Kidney epithelial cell (primary cell): ENCODE measurements around the gene CDK6. TPM values are rescaled to one million over a fixed set of nuclear protein-coding genes. Genes with fewer than 3 reads are reported as not detected.
"Not testable (repeated sequence)": the region's sequence is repeated elsewhere in the genome, so short reads cannot be mapped to it uniquely, and the experiment has no call there.

Experiments
- DNase-seq: peaks from one replicate; pipeline ENCODE4 v3.0.0-alpha.2; 2010; ENCODE audit warnings: low read depth
- H3K27me3 ChIP-seq: 2 replicates; pipeline ENCODE4 v1.6.0; 2011; ENCODE audit warnings: low read length; ENCODE audit not compliant: control insufficient read depth, insufficient read depth
- H3K36me3 ChIP-seq: 2 replicates; pipeline ENCODE4 v1.5.1; 2011; ENCODE audit warnings: low read length; ENCODE audit not compliant: control insufficient read depth, insufficient read depth
- H3K4me3 ChIP-seq: 2 replicates; pipeline ENCODE4 v1.5.1; 2011; ENCODE audit warnings: low read depth, mild to moderate bottlenecking, control low read depth, low read length
- total RNA-seq: library from RNA; depleted of rRNA; stranded (reverse); fragments of >200 nt; gene quantifications from 2 replicates; pipeline ENCODE4 v1.2.3, GENCODE V29; 2015
- TF ChIP-seq, protein P1 (sequence below): IDR thresholded peaks from 2 replicates; pipeline ENCODE4 v1.5.1; 2011; ENCODE audit warnings: mild to moderate bottlenecking, moderate library complexity, low read length, control low read depth, inconsistent platforms; ENCODE audit not compliant: insufficient read depth, poor library complexity, severe bottlenecking

Gene CDK6
- total RNA-seq, 1 donor from 2014 or later: 91.0 TPM

DNA sequence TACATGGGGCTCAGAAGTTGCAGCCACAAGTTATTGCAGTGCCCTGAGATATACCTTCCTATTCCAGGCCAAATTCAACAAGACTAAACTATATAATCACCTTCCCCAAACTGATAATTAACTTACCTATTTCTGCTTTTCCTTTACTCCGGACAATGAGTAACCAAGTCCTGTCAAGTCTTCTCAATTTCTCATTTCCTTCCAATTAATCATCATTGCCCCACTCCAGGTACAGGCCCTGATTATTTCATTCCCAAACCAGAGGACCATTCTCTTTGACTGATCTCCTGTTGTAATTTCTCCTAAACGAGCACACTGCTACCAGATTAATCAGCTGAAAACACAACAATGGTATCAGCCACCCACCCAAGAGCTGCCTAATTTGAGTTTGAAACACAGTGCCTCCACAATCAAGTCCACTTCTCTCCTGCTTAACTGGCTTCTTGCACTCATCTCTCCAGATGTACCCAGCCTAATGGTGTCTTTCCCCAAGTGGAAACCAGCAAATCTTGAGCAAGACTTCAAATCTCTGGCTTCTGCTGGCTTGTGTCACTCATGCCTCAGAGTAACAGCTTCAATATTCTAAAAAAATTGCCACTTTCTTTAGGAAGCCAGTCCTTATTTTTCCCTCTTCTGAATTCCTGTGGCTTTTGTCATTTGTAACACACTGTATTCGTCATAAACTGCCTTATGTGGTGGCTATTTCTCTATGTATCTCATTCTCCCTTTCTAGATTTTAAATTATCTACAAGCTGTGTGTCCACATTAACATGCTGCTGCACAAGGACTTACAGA is 89.1 kb downstream of the CDK6 start:
- no peak overlapping the region for H3K4me3 ChIP-seq
- TF ChIP-seq, protein P1, sequence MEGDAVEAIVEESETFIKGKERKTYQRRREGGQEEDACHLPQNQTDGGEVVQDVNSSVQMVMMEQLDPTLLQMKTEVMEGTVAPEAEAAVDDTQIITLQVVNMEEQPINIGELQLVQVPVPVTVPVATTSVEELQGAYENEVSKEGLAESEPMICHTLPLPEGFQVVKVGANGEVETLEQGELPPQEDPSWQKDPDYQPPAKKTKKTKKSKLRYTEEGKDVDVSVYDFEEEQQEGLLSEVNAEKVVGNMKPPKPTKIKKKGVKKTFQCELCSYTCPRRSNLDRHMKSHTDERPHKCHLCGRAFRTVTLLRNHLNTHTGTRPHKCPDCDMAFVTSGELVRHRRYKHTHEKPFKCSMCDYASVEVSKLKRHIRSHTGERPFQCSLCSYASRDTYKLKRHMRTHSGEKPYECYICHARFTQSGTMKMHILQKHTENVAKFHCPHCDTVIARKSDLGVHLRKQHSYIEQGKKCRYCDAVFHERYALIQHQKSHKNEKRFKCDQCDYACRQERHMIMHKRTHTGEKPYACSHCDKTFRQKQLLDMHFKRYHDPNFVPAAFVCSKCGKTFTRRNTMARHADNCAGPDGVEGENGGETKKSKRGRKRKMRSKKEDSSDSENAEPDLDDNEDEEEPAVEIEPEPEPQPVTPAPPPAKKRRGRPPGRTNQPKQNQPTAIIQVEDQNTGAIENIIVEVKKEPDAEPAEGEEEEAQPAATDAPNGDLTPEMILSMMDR: no peak
- DNase-seq: no peak
- H3K27me3 ChIP-seq: no peaks in the 10 kb centered on the region
- no peaks in the 10 kb centered on the region for H3K36me3 ChIP-seq

DNA sequence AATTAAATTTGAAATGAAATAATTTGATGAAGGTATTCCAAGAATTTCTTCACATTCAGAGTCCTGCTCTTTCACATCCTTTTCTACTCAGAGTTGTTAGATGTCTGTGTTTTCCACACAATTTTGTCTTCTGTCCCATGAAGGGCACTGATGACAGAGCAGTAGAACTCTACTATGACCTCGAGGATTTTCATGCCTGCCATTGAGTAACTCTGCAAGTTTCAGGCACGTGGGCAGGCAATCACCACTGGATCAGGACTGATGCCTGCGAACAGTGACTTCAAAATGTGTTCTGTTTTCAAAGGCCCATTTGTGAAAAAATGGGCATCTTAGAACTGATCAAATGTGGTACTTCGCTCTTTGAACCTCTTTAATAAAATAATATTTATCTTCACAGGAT is 91.1 kb downstream of the CDK6 start:
- TF ChIP-seq, protein P1: no peak
- H3K36me3 ChIP-seq: no peaks in the 10 kb centered on the region
- DNase-seq: no peak
- H3K4me3 ChIP-seq: no peak overlapping the region
- no peaks in the 10 kb centered on the region for H3K27me3 ChIP-seq

DNA sequence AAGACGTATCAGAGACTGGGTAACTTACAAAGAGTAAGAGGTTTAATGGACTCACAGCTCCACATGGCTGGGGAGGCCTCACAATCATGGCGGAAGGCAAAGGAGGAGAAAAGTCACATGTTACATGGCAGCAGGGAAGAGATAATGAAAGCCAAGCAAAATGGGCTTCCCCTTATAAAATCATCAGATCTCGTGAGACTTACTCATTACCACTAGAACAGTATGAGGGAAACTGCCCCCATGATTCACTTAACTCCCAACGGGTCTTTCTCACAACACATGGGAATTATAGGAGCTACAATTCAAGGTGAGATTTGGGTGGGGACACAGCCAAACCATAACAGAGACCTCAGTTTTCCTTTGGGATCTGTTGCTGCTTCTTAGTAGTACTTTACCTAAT is 92.2 kb downstream of the CDK6 start:
- DNase-seq, H3K36me3 ChIP-seq: not testable (repeated sequence)

DNA sequence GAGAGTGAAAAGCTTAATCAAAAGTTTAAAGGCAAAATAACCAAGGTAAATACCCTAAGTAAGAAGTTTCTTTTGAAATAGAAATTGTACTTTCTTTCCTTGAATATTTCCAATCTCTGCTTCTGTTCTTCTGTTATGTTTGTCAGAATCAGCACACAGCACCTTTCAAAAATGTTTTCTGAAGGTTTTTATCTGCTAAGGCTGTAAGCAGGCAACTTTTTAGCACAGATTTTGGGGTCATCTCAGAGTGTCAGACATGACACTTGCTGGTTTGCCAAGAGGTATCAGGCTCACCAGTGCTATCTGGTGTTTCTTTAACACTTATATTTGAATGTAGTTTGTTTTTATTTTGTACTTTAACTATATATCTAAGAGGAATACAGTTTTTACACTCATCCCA is 94.2 kb downstream of the CDK6 start:
- no peaks in the 10 kb centered on the region for H3K36me3 ChIP-seq
- H3K27me3 ChIP-seq: no peaks in the 10 kb centered on the region
- DNase-seq: no peak
- TF ChIP-seq, protein P1: no peak
- no peak overlapping the region for H3K4me3 ChIP-seq

More for the DNA sequence above, 92.2 kb downstream of the CDK6 start:
- not testable (repeated sequence) for H3K27me3 ChIP-seq, H3K4me3 ChIP-seq

DNA sequence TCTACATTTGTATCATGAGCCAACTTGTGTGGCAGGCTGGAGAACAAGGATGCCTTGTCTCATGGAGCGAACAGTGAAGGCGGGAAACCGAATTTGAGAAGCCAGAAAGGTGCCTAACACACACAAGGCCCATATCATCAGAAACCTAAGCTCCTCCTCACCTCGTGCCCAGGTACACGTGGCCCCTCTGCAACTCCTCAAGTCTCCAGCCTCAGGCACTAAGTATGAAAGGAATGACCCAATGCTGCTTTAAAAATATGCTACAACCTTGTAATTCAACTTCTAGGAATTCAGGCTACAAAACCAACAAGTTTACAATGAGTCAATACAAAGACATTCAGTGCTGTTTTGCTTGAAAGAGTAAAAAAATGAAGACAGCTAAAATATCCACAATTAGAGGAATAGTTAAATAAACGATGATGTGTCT is 95.7 kb downstream of the CDK6 start:
- no peaks in the 10 kb centered on the region for H3K36me3 ChIP-seq
- H3K4me3 ChIP-seq: no peak overlapping the region
- TF ChIP-seq, protein P1: no peak
- peak; percentile 87 for DNase-seq
- H3K27me3 ChIP-seq: no peaks in the 10 kb centered on the region

DNA sequence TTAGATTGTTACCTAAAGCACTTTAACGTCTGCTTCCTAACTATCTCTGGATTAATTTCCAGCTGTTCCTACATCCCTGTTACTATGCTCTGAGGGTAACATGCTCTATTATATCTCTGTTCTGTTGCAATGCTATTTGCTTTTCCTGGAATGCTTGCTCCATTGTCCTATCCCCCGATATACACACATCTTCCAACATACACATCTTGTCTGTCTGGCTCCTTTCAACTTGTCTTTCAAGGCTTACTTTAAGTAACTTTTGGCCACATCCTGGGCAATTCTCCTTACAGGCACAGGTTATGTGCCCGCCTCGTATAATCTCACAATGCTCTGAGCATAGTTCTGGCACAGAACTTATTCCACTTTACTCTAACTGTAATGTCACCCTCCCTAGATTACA is 96.2 kb downstream of the CDK6 start:
- DNase-seq: no peak
- TF ChIP-seq, protein P1: no peak
- no peak overlapping the region for H3K4me3 ChIP-seq
- H3K27me3 ChIP-seq: no peaks in the 10 kb centered on the region
- no peaks in the 10 kb centered on the region for H3K36me3 ChIP-seq
